Embryonic facial prominence (tissue), 1 donor: Measurements from ENCODE around the gene KRT82.

Source experiments
- DNase-seq: peaks from one replicate; pipeline ENCODE4 v3.0.0-alpha.2; 2016; ENCODE audit errors: extremely low spot score

Gene KRT82

GRCh38 chr12:52435659-52435999 lies 29.5 kb upstream of the KRT82 start:
- no peak for DNase-seq

DNA sequence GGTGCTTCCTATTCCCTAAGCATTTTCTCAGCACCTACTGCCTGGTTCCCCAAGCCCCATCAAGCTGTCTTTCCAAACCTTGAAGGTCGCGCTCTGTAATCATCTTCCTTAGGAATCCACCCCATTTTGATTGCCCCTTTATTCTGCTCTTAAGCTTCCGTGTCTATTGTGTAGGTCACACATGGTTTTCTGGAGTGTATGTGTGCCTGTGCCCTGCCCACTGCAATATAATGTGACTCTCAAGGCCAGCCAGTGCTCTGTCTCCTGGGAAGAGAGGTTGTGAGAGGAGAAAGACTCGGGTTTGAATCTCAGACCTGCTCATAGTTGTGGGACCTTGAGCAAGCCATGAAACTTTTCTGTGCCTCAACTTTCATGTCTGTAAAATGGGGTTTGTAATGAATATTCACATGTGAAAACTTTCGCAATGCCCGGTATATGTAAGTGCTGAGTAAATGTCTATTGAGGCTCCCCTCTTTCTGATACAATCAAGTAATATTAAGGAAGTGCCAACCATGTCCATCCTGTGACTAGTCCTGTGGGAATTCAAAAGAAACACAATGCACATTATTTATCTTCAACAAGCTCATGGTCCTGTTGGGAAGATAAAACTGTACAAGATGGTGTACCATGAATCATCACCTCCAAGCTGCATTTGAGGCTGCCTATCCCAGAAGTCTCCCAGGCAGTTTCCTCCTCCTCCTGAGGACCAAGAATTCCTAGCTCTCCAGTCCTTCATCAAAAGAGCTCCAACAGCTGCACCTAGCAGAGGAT lies 28.8 kb upstream of the KRT82 start:
- no peak for DNase-seq

DNA sequence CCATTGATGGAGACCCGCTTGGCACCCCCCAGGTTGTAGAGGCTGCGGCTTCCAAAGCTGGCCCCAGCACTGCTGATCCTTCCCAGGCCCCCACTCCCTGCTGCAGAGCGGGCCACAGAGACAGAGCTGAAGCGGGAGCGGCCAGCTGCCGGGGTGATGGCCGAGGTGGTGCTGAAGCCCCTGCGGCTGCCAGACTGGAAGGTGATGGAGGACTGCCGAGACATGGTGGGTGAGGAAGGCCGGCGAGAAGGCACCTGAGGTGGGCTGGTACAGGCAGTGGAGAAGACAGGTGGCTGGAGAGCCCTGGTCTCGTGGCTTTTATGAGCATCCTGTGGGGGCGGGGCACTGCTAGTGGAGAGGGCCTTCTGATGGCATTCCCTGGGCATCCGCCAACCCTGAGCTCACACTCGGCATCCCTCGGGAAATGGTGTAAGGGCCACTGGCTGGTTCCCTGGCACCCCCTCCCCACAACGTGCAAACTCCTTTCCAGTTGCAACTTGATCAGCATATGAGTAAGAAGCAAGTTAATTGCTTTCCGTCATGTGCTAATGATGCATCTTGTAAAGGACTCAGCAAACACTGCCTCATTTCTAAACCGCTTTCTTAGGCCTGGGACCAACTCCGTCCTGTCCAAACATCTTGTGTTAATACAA lies 28.1 kb upstream of the KRT82 start, which contains the start of gene KRT75:
KRT75 (minus strand) TSS at position 291 of the 653 bp plus-strand sequence; CDS start at position 224, 67 bp downstream.
- DNase-seq: no peak

DNA sequence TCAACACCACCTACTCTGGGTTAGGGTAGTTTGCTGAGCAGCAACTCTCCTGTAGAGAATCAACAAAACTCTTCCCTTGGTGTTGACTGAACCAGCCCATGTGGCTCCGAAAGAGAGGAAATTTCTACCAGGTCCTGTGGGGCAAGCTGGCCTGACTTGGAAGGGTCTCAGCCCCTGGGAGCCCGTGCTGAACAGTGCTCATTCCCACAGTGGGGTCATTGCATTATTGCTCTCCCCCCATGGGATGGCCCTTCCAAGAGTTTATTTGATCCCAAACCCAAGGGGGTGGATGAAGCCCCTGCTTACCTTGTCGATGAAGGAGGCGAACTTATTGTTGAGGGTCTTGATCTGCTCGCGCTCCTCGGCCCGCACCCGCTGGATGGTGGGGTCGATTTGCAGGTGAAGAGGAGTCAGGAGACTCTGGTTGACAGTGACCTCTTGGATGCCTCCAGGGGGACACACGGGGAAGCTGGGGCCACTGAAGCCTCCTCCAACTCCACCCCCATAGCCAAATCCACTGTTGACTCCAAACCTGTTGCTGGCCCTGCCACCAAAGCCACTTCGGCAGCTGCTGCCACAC lies 27.5 kb upstream of the KRT82 start:
- DNase-seq: no peak

GRCh38 chr12:52432559-52433207 lies 26.5 kb upstream of the KRT82 start:
- no peak for DNase-seq

- DNase-seq: no peak
Observed at GRCh38 chr12:52428121-52428520, 22.0 kb upstream of the KRT82 start.

GRCh38 chr12:52427083-52427482 lies 20.9 kb upstream of the KRT82 start:
- DNase-seq: no peak

DNA sequence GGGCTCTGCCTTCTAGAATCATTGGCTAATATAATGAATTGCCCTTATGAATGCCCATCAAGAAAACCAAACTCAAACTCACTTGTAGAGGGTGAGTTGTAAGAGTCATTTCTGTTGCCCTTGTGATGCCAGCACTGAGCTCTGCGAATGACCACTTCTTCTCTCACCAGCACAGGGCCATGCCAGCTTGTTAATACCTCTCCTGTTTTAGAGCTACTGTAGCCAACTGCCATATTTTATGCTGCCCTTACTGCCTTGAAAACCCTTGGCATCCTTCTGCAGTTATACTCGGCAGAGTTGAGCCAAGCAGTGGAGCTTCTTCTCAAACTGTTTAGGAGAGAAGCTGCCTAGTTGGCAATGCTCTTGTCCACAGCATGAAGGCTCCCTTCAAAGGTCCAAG lies 19.9 kb upstream of the KRT82 start:
- DNase-seq: no peak

GRCh38 chr12:52425466-52425865 lies 19.3 kb upstream of the KRT82 start:
- no peak for DNase-seq

DNA sequence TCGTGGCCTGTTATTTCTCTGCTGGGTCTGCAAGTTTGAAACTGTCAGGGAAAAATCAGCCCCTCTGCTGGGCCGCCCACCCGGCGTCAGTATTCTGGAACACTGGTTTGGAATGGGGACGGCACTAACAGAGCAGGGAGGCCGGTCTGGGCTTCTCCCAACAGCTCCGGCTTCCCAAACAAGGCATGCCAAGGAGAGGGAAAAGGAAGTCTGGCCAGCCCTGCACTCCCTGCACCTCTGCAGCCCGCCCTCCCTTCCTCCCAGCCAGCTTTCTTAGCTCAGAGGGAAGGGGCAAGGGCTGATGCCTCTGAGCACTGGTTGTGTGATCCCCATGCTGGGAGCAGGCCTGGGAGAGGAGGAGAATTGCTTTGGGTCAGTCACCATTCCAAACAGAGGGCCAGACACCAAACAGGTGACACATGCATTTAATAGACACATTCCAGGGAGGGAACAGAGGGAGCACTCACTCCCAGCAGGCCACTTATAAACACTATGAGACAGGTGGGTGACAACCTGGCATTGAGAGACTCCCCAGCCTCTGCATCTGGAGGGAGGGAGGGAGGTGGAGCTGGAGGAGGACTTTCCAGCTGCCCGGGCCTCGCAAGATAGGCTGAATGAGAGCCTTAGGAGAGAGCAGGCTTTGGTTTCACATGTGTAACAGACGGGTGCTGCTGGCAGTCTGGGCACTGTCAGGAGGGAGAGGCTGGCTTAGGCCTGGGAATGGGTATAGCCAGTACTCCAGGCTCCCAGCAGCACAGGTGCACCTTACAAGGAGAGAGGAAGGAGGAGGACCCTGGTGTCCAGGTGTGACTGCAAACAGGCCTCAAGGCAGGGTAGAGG lies 17.7 kb upstream of the KRT82 start:
- no peak for DNase-seq

GRCh38 chr12:52423035-52423434 lies 16.9 kb upstream of the KRT82 start:
- no peak for DNase-seq

- no peak for DNase-seq
Observed at GRCh38 chr12:52419656-52420055, 13.5 kb upstream of the KRT82 start.

DNA sequence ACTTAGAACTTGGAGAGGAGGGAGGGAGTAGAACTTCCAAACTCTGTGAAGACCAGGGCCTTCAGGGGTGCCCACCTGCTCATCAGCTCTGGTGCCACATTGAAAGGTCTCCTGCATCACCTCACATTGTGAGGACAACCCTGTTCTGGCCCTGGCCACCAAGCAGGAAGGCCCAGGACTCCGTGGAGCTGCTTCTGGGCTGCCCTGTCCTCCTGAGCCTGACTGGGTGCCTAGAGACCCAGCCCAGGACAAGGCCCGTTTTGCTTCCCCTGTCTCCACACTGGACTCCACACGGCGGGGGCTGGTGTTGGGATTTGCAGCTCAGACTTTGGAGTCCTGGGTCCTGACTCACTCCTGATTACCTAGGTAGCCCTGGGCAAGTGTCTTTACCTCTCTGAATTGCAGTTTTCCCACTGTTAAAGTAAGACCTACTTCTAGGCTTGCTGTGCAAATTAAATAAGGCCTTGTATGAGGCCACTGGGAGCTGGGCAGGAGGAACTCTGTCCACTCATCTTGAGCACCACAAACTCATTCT lies 12.5 kb upstream of the KRT82 start:
- no peak for DNase-seq

GRCh38 chr12:52417740-52418139 lies 11.6 kb upstream of the KRT82 start:
- no peak for DNase-seq

DNA sequence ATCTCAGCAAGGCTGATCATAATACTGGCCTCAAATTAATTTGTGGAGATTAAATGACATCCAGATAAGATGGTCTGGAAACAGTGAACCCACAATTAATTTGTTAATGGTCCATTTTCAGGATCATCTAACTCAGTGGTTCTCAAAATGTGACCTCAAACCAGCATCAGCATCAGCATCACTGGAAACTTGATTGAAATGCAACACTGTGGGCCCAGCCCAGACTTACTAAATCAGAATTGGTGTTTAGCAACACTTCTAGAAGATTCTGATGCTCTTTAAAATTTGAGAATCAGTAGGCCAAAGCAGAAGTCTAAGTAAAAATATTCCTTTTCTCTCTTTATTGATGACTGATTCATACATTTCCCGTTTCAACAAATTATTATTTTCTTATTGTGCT lies 10.7 kb upstream of the KRT82 start:
- no peak for DNase-seq

DNA sequence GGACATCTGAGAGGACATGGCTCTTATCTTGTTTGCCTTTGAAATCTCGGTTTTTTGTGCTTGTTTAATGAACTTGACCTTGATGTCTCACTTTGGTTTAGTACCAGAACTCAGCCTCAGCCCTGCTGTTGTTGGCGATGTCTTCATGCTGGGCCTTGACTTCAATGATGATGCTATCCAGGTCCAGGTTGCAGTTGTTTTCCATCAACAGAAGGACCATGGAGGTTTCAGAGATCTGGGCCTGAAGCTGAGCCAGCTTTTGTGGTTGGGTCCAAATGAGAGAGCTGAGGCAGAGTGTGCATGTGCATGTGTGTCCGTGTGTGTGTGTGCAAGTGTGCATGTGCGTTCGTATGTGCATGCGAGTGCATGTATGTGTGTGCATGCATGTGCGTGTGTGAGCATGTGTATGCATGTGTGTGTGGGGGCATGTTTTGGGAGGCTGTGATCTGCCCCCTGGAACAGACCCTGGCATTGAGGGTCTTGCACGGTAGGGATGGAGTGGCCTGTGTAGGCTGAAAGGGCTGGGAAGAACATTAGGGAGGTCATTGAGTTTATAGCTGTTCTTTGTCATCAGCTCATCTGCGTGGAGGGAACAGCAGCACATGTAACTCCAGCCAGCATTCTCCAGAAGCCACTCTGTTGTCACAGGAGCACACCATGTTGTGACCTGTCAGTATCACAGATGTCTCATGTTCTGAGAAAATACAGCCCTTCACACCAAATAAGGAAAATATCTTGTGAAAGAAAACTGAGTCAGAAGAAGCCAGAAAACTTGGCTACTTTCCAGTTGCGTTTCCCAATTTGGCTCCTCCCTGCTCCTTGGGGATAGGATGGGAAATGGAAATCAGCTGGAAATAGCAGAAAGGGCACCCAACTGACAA lies 10.0 kb upstream of the KRT82 start:
- DNase-seq: no peak

DNA sequence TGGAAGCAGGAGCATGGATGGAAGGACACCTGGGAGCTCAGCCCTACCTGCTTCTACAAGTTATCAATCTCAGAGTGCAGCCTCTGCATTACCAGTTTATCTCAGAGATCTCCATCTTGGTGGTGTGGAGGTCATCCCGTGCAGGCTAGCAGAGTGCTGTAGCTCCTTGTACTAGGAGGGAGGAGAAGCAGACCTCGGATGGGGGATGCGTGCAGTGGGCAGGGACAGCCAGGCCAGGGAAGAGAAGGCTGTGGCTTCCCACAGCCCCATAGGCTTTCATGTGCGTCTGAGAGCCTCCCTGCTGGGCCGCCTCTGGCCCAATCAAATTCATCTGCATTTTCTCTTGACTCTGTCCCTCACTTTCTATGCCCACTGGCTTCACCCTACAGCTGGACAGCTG lies 8.8 kb upstream of the KRT82 start:
- no peak for DNase-seq

DNA sequence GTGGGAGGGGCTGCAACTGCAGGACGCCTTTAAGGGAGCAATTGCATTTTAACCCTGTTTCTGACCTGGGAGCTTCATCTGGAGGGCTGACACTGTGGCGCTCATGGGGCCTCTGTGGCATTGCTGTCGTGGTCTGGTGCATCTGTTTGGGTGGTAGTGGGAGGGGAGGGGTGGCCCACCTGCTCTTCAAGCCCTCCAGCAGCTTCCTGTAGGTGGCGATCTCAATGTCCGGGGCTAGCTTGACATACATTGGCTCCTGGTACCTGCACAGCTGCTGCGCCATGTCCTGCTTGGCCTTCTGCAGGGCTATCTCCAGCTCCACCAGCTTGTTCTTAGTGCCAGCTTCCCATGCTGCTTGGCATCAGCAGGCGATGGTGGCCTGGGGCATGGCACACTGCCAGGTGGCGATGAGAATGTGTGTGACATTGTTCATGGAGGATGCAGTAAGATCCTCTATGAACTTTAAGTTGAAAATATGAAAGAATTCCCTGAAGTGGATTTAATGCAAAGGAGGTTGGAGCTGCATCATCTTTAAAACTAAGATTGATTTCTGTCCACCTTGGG lies 7.7 kb upstream of the KRT82 start:
- DNase-seq: no peak

GRCh38 chr12:52413202-52413601 lies 7.1 kb upstream of the KRT82 start:
- DNase-seq: no peak

DNA sequence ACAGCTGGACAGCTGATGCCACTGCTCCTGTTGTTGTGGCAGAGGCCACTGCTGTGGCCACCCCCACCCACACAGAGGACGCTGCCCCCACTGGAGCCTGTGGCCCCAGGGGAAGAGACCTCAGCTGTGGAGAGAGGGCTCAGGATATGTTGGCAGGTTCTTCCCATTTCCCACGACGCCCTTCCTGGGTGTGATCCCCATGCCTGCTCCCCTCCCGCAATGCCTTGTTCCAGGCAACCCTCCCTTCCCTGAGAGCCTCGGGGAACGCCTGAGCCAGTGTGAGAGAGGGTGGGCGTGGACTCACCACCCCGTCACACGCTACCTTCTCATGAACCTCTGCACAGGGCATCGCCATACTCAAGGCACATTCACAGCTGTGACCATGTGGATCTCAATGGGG lies 5.7 kb upstream of the KRT82 start:
- DNase-seq: no peak
